Breast epithelium (tissue), 3 donors: ENCODE measurements around the gene PROSER3.

ENCODE experiments used
- POLR2A ChIP-seq: fragments of 450-650 bp; IDR thresholded peaks from one replicate; pipeline ENCODE4 v1.6.1; 2016; ENCODE audit warnings: antibody characterized with exemption, mild to moderate bottlenecking, moderate library complexity
- POLR2AphosphoS5 ChIP-seq, 3 donors: sonication (generic); formaldehyde crosslinking; IDR thresholded peaks; one replicate each; pipeline ENCODE4 v1.6.1; 2017; ENCODE audit warnings: antibody characterized with exemption in 3 of 3
- TF ChIP-seq, protein P1 (sequence below), 3 donors: fragments of 450-650 bp; IDR thresholded peaks; one replicate each; pipeline ENCODE4 v1.5.1; 2016 to 2017; ENCODE audit warnings: antibody characterized with exemption in 3 of 3, mild to moderate bottlenecking in 3 of 3, moderate library complexity in 3 of 3

- TF ChIP-seq, protein P1, sequence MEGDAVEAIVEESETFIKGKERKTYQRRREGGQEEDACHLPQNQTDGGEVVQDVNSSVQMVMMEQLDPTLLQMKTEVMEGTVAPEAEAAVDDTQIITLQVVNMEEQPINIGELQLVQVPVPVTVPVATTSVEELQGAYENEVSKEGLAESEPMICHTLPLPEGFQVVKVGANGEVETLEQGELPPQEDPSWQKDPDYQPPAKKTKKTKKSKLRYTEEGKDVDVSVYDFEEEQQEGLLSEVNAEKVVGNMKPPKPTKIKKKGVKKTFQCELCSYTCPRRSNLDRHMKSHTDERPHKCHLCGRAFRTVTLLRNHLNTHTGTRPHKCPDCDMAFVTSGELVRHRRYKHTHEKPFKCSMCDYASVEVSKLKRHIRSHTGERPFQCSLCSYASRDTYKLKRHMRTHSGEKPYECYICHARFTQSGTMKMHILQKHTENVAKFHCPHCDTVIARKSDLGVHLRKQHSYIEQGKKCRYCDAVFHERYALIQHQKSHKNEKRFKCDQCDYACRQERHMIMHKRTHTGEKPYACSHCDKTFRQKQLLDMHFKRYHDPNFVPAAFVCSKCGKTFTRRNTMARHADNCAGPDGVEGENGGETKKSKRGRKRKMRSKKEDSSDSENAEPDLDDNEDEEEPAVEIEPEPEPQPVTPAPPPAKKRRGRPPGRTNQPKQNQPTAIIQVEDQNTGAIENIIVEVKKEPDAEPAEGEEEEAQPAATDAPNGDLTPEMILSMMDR (IDR thresholded peaks at IDR 0.05) = no peak
- TF ChIP-seq POLR2A = no peak
- TF ChIP-seq POLR2AphosphoS5 (IDR thresholded peaks at IDR 0.05) = no peak
Measured at GRCh38 chr19:35781650-35782049, 23.7 kb downstream of the PROSER3 start.
